Measurements from ENCODE around the gene NEK9. TPM values are rescaled to one million over a fixed set of nuclear protein-coding genes. Genes with fewer than 3 reads are reported as not detected.
"Not testable (repeated sequence)": the region's sequence is repeated elsewhere in the genome, so short reads cannot be mapped to it uniquely, and the experiment has no call there.

The NEK9 gene
- total and polyA plus RNA-seq, 9 of the 15 experiments (the other 6 are each of a cell fraction or from before 2014, with no cell fraction given): 2.8 to 39.6 (median 19.8) TPM

GRCh38 chr14:75127474-75127820 is 599 bp upstream of the NEK9 start:
- DNase-seq (ENCODE audit: extremely low read depth in 1 of 4, low spot score in 3 of 4): peak in 1 of 4 experiments; percentile 23
- Histone ChIP-seq H3K4me3 (peak overlapping the region; percentile 73), H3K4me2 (ENCODE audit: insufficient read depth, low read length) (peak overlapping the region; percentile 98), H3K79me2 (ENCODE audit: control insufficient read depth, insufficient read depth, low read length) (peaks cover 34% of the 10 kb centered on the region), H3K27ac (ENCODE audit: extremely low read depth, low read depth, low read length) (peak overlapping the region; percentile 98), H3K4me1 (replicated peaks in 1 of 2; ENCODE audit: control insufficient read depth in 2 of 2, insufficient read depth in 2 of 2, low read length in 2 of 2) (peaks cover 11 to 14% of the 10 kb centered on the region in 2 experiments), H3K9ac (ENCODE audit: insufficient read depth in 1 of 2, low read depth in 2 of 2, low read length in 2 of 2) (peak overlapping the region; percentile 93 to 96), H2AFZ (ENCODE audit: low read depth, low read length) (peak overlapping the region; percentile 95)
- WGBS (ENCODE audit: insufficient coverage, low coverage, missing lambda C conversion rate): 0% methylated on average over 10 of the region's 16 CpGs
- intact Hi-C loops (cut with micrococcal nuclease) (loop anchor here (5.0 kb wide), 1 partner anchor 360 kb away; no protein-coding TSS in a partner anchor), in situ Hi-C loops (cut with MboI) (loop anchor here (25.0 kb wide), 1 partner anchor 535 kb away; the partner anchor contains the start of genes ERG28 and TTLL5)
- FAIRE-seq; H4K20me1 ChIP-seq (replicated peaks; ENCODE audit: control insufficient read depth, insufficient read depth, low read length); BruUV-seq (replicated peaks); CTCF ChIA-PET (ENCODE audit: low intra/inter-chr PET ratio); H3K9me1 ChIP-seq (ENCODE audit: control insufficient read depth, insufficient read depth, low read length); H3K36me3 ChIP-seq (ENCODE audit: control insufficient read depth, insufficient read depth, low read length); H3K27me3 ChIP-seq (ENCODE audit: control insufficient read depth in 2 of 2, insufficient read depth in 2 of 2, low read length in 2 of 2); H3K9me3 ChIP-seq (replicated peaks; ENCODE audit: control insufficient read depth, insufficient read depth, low read depth, low read length): not testable (repeated sequence)
- POLR2A ChIA-PET: interaction anchor here (1.2 to 1.8 kb wide), 4 partner anchors 10 to 174 kb away, joined by 3 to 6 read pairs (median 4); no protein-coding TSS in a partner anchor
- TF ChIP-seq ZNF766 (CRISPR knock-in tag; conservative IDR thresholded peaks at IDR 0.05) (0 out of 2 replicates have a peak, but pooled peaks have one; percentile 6), ZNF395 (CRISPR knock-in tag; IDR thresholded peaks at IDR 0.05) (peak; percentile 51; the same call in 1 of the 2 replicates)
- peak; percentile 5; the same call in 2 of the 3 replicates for ATAC-seq

GRCh38 chr14:75126121-75126544 is 715 bp downstream of the NEK9 start:
- DNase-seq (ENCODE audit: extremely low read depth in 1 of 4, low spot score in 3 of 4) (peak in 2 of 4 experiments; percentile 17 to 22), ATAC-seq (no peak), FAIRE-seq (no peak)
- Histone ChIP-seq H3K79me2 (ENCODE audit: control insufficient read depth, insufficient read depth, low read length) (peaks cover 34% of the 10 kb centered on the region), H3K36me3 (ENCODE audit: control insufficient read depth, insufficient read depth, low read length) (peaks cover 8% of the 10 kb centered on the region; the same call in 2 of the 3 replicates), H3K9ac (ENCODE audit: insufficient read depth in 1 of 2, low read depth in 2 of 2, low read length in 2 of 2) (peak overlapping the region; percentile 93 to 96), H3K9me3 (replicated peaks; ENCODE audit: control insufficient read depth, insufficient read depth, low read depth, low read length) (no peaks in the 10 kb centered on the region), H3K27me3 (ENCODE audit: control insufficient read depth in 2 of 2, insufficient read depth in 2 of 2, low read length in 2 of 2) (no peaks in the 10 kb centered on the region), H3K4me2 (ENCODE audit: insufficient read depth, low read length) (peak overlapping the region; percentile 98), H3K9me1 (ENCODE audit: control insufficient read depth, insufficient read depth, low read length) (no peaks in the 10 kb centered on the region), H3K27ac (ENCODE audit: extremely low read depth, low read depth, low read length) (peak overlapping the region; percentile 98), H4K20me1 (replicated peaks; ENCODE audit: control insufficient read depth, insufficient read depth, low read length) (no peaks in the 10 kb centered on the region), H3K4me1 (replicated peaks in 1 of 2; ENCODE audit: control insufficient read depth in 2 of 2, insufficient read depth in 2 of 2, low read length in 2 of 2) (peaks cover 11 to 14% of the 10 kb centered on the region in 2 experiments), H3K4me3 (peak overlapping the region; percentile 73), H2AFZ (ENCODE audit: low read depth, low read length) (peak overlapping the region; percentile 95)
- ChIA-PET CTCF (ENCODE audit: low intra/inter-chr PET ratio) (no interaction called here), POLR2A (interaction anchor here (0.6 to 1.8 kb wide), 8 partner anchors 8 to 1364 kb away, joined by 3 to 7 read pairs (median 4); no protein-coding TSS in a partner anchor)
- WGBS (ENCODE audit: insufficient coverage, low coverage, missing lambda C conversion rate): 2% methylated on average over 6 of the region's 6 CpGs
- BruUV-seq (replicated peaks): no TSS peak
- in situ Hi-C loops (cut with MboI): loop anchor here (25.0 kb wide), 1 partner anchor 536 kb away; the partner anchor contains the start of genes ERG28 and TTLL5
- intact Hi-C loops (cut with micrococcal nuclease): loop anchor here (5.0 kb wide), 1 partner anchor 361 kb away; no protein-coding TSS in a partner anchor
- TF ChIP-seq ADNP (tag; IDR thresholded peaks at IDR 0.05) (peak; percentile 84), E2F6 (IDR thresholded peaks at IDR 0.05; ENCODE audit: borderline replicate concordance in 1 of 2, extremely low read depth in 1 of 2, insufficient read depth in 1 of 2, insufficient read length in 1 of 2, low read depth in 1 of 2, low read length in 1 of 2, poor library complexity in 1 of 2, severe bottlenecking in 1 of 2) (no peak), HDAC6 (IDR thresholded peaks at IDR 0.05; ENCODE audit: low read depth, low read length) (no peak), ZBTB11 (CRISPR knock-in tag; IDR thresholded peaks at IDR 0.05) (no peak)
